SH-SY5Y (cell line): ENCODE results near the gene KIF1A.

Source experiments
- GATA2 ChIP-seq: IDR thresholded peaks from 2 replicates; pipeline ENCODE4 v1.6.1; 2011; ENCODE audit warnings: mild to moderate bottlenecking, low read depth, low read length
- GATA3 ChIP-seq: IDR thresholded peaks from 2 replicates; pipeline ENCODE4 v1.6.1; 2011; ENCODE audit warnings: low read depth, mild to moderate bottlenecking, low read length, moderate library complexity

DNA sequence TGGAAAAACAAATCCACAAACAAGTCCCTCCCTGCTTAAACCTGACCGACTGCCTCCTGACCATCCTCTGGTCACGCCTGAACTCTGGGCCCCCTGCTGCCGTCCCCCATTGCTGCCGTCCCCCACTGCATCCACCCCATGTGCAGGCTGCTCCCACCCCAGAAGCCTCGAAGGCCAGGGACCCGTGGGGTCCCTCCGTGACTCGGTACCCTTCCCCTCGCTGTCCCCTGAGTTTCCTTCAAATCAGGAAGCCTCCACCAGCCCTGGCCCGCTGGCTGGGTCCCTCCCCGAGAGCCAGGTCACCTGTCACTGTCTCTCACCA lies 30.7 kb upstream of the KIF1A start:
- no peak for TF ChIP-seq GATA3
- TF ChIP-seq GATA2, result no peak
